GM21423 (cell line): ENCODE results near the gene LNP1.
"Not testable (repeated sequence)": the region's sequence is repeated elsewhere in the genome, so short reads cannot be mapped to it uniquely, and the experiment has no call there.

Experiments used
- ATAC-seq: cut with Tn5 transposase; IDR thresholded peaks from one replicate; pipeline ENCODE4 v1.9.1; 2021; ENCODE audit warnings: mild to moderate bottlenecking, moderate library complexity; ENCODE audit not compliant: unreplicated experiment

The LNP1 gene

GRCh38 chr3:100477851-100478360 lies 76.6 kb downstream of the LNP1 start:
- not testable (repeated sequence) for ATAC-seq

GRCh38 chr3:100478521-100478920 lies 77.2 kb downstream of the LNP1 start:
- not testable (repeated sequence) for ATAC-seq

- no peak for ATAC-seq
Observed at GRCh38 chr3:100480081-100480480, 78.7 kb downstream of the LNP1 start.

- ATAC-seq: no peak
Observed at GRCh38 chr3:100482176-100482575, 80.8 kb downstream of the LNP1 start.

GRCh38 chr3:100483529-100483928 lies 82.2 kb downstream of the LNP1 start:
- no peak for ATAC-seq

GRCh38 chr3:100486808-100487207 lies 85.5 kb downstream of the LNP1 start:
- no peak for ATAC-seq

- no peak for ATAC-seq
Observed at GRCh38 chr3:100489118-100489517, 87.8 kb downstream of the LNP1 start.

- peak; percentile 95 for ATAC-seq
Observed at GRCh38 chr3:100492059-100493006, 91.0 kb downstream of the LNP1 start, which contains the start of gene TMEM45A. TMEM45A (plus strand) TSS chr3:100492619; CDS start chr3:100555212, 62,593 bp downstream.

GRCh38 chr3:100496711-100497261 lies 95.4 kb downstream of the LNP1 start:
- peak; percentile 42 for ATAC-seq

- no peak for ATAC-seq
Observed at GRCh38 chr3:100499651-100500050, 98.3 kb downstream of the LNP1 start.

GRCh38 chr3:100500320-100500880 lies 99.1 kb downstream of the LNP1 start:
- no peak for ATAC-seq

GRCh38 chr3:100503448-100503847 lies 102.1 kb downstream of the LNP1 start:
- ATAC-seq: peak; percentile 64
